T-helper 1 cell (primary cell): ENCODE data around the gene NXPH4.

ENCODE experiments used
- DNase-seq, 5 donors: peaks; one replicate each; pipeline ENCODE4 v3.0.0-alpha.2; 2012 to 2020
- total RNA-seq, 4 donors: gene quantifications; one replicate each; lab custom pipeline; 2026; lab: John Stamatoyannopoulos, UW

The NXPH4 gene
- total RNA-seq: 0 to 0.47 (median 0.04) reads per million in 4 donors

- peak in 4 of 5 donors; percentile 34 to 65 (median 44) for DNase-seq
These were observed at the start of gene NXPH4 for GRCh38 chr12:57216014-57216911. TSS of gene NXPH4 (plus strand) at chr12:57216794. CDS start at chr12:57216970, 176 bp downstream.

GRCh38 chr12:57166971-57167371 lies 49.6 kb upstream of the NXPH4 start:
- DNase-seq: no peak

DNA sequence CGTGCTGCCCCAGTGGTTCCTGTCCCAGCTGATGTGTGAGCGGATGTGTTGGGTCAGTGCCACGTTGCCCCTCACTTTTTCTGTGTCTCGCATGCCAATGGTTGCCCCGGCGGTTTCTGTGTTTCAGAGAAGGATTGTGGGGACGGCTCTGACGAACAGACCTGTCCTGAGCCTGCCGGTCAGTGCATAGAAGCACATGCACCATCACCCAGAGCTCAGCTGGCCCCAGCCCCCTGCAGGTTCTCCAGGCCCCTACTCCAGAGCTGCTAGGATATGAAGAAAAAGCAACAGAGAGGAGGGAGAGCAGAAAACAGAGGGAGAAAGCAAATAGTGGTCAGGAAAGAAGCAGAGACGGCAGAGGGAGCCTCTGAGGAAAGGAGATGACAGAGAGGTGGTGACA lies 48.5 kb upstream of the NXPH4 start:
- DNase-seq: no peak

GRCh38 chr12:57169046-57169795 lies 47.4 kb upstream of the NXPH4 start:
- DNase-seq: no peak

- no peak for DNase-seq
These were observed 46.6 kb upstream of the NXPH4 start for GRCh38 chr12:57169969-57170368.

GRCh38 chr12:57170408-57170807 lies 46.2 kb upstream of the NXPH4 start:
- DNase-seq: no peak

DNA sequence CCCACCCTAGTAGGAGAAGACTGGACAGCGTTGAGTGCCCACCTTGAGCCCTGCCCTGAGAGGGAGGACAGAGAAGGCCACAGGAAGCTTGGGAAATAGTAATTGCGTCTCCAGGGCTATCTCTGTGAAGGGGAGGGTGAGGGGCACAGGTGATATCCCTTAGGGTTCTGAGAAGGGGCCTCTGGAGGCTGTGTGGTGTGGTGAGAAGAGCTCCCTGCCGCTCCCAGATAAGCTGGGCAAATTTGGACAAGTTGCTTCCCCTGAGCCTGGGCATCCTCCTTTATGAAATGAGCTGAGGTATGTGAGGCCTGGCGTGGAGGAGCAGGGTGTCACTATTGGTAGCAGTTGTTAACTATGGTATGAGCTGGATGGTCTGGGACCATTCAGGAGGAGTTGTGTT lies 45.7 kb upstream of the NXPH4 start:
- no peak for DNase-seq

DNA sequence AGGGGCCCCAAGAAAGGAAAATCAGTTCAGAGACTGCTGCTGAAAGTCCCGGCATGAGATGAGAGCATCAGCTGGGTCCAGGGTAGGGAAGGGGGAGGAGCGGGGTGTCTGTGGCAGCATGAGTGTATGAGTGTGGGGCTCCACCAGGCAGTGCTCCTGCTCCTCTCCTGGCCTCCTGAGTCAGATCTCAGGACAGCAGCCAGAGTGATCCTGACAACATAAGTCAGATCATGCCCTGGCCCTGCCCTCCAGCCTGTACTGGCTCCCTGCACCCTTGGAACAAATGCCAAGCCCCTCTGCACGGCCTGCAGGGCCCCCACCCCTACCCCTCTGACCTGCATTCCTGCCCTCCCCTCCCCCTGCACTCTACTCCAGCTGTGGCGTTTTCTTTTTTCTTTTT lies 44.9 kb upstream of the NXPH4 start:
- DNase-seq: no peak

GRCh38 chr12:57173089-57173488 lies 43.5 kb upstream of the NXPH4 start:
- no peak for DNase-seq

DNA sequence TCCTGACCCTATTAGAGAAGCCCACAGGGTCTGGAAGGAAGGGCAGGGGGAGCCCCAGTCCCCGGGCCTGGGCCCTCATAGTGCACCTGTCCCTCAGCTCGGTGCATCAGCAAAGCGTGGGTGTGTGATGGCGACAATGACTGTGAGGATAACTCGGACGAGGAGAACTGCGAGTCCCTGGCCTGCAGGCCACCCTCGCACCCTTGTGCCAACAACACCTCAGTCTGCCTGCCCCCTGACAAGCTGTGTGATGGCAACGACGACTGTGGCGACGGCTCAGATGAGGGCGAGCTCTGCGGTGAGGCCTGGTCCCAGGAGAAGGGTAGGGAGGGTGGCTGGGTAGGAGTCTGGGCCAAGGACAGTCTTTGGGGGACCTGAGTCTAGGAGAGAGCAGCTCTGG lies 42.9 kb upstream of the NXPH4 start:
- no peak for DNase-seq

- DNase-seq: peak in 1 of 5 donors; percentile 23
These were observed 41.0 kb upstream of the NXPH4 start for GRCh38 chr12:57175428-57176138.

GRCh38 chr12:57176139-57176477 lies 40.5 kb upstream of the NXPH4 start:
- no peak for DNase-seq

GRCh38 chr12:57176846-57177245 lies 39.7 kb upstream of the NXPH4 start:
- DNase-seq: no peak

- DNase-seq: no peak
These were observed 39.2 kb upstream of the NXPH4 start for GRCh38 chr12:57177354-57177753.

DNA sequence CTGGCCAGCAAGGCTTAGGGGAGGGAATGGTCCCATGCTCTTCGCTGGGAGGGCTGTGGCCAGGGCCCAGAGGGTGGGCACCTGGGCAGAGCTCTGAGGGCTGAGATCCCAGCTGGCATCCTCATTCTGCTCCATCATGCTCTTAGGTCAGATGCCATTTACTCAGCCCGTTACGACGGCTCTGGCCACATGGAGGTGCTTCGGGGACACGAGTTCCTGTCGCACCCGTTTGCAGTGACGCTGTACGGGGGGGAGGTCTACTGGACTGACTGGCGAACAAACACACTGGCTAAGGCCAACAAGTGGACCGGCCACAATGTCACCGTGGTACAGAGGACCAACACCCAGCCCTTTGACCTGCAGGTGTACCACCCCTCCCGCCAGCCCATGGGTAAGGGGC lies 38.4 kb upstream of the NXPH4 start:
- no peak for DNase-seq

GRCh38 chr12:57179331-57180086 lies 37.1 kb upstream of the NXPH4 start:
- no peak for DNase-seq

DNA sequence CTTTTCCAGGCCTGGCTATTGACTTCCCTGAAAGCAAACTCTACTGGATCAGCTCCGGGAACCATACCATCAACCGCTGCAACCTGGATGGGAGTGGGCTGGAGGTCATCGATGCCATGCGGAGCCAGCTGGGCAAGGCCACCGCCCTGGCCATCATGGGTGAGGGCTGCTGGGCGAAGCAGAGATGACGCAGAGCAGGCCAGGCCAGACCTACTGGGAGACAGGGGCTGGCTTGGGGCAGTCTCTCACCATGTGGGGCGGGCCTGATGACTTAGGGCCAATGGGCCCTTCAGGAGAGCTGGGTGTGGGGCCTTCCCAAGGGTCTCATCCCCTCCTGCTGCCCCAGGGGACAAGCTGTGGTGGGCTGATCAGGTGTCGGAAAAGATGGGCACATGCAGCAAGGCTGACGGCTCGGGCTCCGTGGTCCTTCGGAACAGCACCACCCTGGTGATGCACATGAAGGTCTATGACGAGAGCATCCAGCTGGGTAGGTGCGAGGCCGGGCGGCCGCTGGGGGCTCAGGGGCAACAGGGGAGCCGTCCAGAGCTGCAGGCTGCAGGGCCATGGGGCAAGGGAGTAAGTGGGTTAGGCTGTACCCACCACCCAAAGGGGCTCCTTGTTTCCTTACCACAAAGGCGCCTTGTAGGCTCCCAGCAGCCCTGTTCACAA lies 36.1 kb upstream of the NXPH4 start:
- DNase-seq: no peak

DNA sequence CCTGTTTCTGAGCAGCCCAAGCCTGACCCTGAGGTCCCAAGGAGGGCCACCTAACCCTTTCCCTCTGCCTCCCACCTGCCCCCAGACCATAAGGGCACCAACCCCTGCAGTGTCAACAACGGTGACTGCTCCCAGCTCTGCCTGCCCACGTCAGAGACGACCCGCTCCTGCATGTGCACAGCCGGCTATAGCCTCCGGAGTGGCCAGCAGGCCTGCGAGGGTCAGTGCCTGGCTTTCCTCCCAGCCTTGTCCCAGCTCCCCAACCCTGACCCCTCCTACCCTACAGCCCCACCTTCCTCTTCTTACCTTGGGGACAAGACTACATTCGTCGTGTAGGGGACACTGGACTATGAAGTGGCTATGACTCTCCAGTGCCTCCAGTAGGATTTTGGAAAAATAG lies 35.5 kb upstream of the NXPH4 start:
- DNase-seq: no peak

DNA sequence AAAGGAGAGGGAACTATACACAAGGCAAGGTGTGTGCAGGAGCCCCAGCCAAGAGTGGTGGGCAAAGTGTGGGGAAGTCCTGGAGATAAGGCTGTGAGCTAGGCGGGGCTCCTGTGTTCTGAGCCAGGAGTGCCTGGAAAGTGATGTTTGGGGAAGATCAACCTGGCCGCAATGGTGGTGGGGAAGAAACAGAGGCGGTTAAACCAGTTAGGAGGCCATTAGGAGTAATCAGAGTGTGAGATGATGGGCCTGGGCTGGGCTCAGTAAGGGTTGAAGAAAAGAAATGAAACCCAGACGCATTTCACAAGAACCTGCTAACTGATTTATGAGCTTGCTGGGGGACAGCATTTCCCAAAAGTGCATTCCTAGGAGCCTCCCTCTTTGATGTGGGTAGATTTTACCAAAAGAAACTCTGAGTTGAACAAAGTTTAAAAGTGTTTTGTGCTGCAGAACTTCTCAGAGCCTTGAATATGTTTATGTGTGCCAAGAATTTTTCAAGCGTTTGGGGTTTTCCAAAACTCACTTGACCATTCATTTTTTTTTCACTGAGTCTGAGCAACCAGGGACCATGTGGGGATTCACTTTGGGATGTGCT lies 34.9 kb upstream of the NXPH4 start:
- no peak for DNase-seq

DNA sequence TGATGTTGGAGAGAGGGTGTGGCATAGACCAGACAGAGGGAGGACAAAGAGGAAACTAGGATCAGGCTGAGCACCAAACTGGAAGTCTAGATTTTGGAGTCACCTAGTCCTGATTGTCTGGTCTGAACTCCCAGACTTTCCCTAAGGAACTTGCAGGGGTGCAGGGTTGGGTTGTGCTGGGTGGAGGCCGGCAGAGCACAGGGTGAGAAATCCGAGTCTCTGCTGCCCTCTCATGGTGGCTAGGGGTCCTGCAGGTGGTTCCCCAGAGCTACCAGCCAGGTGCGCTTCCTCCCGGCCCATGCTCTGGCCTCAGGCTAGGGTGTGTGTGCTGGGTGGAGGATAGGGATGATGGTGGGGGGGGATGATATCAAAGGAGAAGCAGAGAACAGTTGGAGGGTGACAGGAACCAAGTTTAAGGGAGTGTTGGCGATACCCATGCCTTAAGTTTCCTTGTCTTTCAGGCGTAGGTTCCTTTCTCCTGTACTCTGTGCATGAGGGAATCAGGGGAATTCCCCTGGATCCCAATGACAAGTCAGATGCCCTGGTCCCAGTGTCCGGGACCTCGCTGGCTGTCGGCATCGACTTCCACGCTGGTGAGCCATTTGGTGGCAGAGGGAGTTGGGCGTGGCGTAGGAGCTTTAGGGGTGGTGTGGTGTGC lies 33.5 kb upstream of the NXPH4 start:
- peak; percentile 46 to 75 (median 64) for DNase-seq
